Measurements from ENCODE around the gene SMU1.

DNA sequence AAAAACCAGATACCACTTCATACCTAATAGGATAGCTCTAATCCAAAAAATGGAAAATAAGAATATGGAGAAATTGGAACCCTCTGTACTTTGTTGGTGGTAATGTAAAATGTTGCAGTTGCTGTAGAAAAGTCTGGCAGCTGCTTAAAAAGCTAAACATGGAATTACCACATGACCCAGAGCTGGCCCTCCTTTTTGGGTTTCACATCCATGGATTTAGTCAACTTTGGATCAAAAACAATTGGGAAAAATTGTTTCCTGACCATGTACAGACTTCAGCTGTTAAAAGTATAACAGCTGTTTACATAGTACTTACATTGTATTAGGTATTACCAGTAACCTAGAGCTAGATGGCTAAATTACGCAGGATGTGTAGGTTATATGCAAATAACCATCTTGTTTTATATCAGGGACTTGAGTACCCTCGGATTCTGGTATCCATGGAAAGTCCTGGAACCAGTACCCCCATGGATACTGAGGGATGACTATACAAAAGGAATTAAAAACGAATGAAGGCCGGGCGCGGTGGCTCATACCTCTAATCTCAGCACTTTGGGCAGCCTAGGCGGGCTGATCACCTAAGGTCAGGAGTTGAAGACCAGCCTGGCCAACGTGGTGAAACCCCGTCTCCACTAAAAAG is 35.6 kb downstream of the SMU1 start:
- TF ChIP-seq CTCF (conservative IDR thresholded peaks at IDR 0.05 in 1 of 2, IDR thresholded peaks at IDR 0.05 in 1 of 2; ENCODE audit: extremely low read depth in 1 of 2, insufficient read depth in 1 of 2, low read depth in 1 of 2, low read length in 2 of 2) (no peak), EZH2 (IDR thresholded peaks at IDR 0.05; ENCODE audit: borderline replicate concordance, low read length) (no peak)

Measured in mammary epithelial cell (primary cell).